Glomerular visceral epithelial cell (primary cell): ENCODE results near the gene WDR49.

Experiments
- DNase-seq: peaks from one replicate; pipeline ENCODE4 v3.0.0-alpha.2; 2016; ENCODE audit errors: extremely low spot score

Gene WDR49

GRCh38 chr3:167487556-167487955 is 166.2 kb downstream of the WDR49 start:
- DNase-seq = no peak

GRCh38 chr3:167484551-167484950 is 169.2 kb downstream of the WDR49 start:
- DNase-seq = no peak

GRCh38 chr3:167483708-167484475 is 169.8 kb downstream of the WDR49 start:
- no peak for DNase-seq

GRCh38 chr3:167481164-167481563 is 172.6 kb downstream of the WDR49 start:
- no peak for DNase-seq

GRCh38 chr3:167480748-167481147 is 173.0 kb downstream of the WDR49 start:
- no peak for DNase-seq

GRCh38 chr3:167473863-167474262 is 179.9 kb downstream of the WDR49 start, which contains the start of gene SERPINI2:
Gene SERPINI2 (minus strand): TSS chr3:167474042. CDS start chr3:167471834, 2,208 bp downstream.
- DNase-seq = no peak

GRCh38 chr3:167469381-167469780 is 184.4 kb downstream of the WDR49 start:
- DNase-seq = no peak

- DNase-seq = no peak
Measured at GRCh38 chr3:167467848-167468611, 185.7 kb downstream of the WDR49 start.

GRCh38 chr3:167466966-167467365 is 186.8 kb downstream of the WDR49 start:
- no peak for DNase-seq

- no peak for DNase-seq
Measured at GRCh38 chr3:167456157-167456799, 197.5 kb downstream of the WDR49 start.

GRCh38 chr3:167453815-167454214 is 199.9 kb downstream of the WDR49 start:
- no peak for DNase-seq

GRCh38 chr3:167451282-167451681 is 202.5 kb downstream of the WDR49 start:
- DNase-seq = no peak

- no peak for DNase-seq
Measured at GRCh38 chr3:167450675-167451074, 203.1 kb downstream of the WDR49 start.

- no peak for DNase-seq
Measured at GRCh38 chr3:167450195-167450594, 203.5 kb downstream of the WDR49 start.

- DNase-seq = no peak
Measured at GRCh38 chr3:167445491-167445890, 208.3 kb downstream of the WDR49 start.

- no peak for DNase-seq
Measured at GRCh38 chr3:167441256-167441655, 212.5 kb downstream of the WDR49 start.

GRCh38 chr3:167437428-167438139 is 216.2 kb downstream of the WDR49 start:
- no peak for DNase-seq
